ENCODE data around the gene SERPINB5.

Gene SERPINB5

DNA sequence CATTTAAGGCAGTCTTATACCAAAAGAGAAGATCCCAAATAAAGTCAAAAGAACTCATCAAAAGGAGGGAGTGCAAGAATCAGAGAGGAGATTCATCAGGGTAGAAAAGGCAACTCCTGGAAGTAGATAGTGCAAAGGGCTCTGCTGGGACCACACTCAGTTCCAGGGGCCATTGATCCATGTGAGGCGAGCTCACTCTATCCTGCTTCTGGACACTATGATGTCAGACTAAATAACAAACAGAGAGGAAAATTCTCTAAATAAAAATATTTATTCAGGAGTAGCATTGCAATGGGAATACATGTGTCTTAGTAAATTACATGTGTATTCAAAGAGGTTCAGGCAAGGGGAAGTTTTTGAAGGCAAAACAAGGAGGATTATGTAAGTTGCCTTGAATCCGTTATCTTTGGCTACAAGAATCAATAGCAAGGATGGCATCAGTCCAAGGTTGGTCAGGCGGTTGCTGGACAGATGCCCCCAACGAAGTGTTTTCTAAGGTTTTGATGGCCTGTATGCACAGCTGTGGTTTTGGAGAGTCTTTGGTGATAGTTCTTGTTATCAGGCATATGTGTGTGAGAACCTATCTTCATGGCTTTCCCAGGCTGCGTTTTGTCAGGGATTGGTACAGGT, 52.2 kb downstream of the SERPINB5 start:
- DNase-seq: no peak

DNA sequence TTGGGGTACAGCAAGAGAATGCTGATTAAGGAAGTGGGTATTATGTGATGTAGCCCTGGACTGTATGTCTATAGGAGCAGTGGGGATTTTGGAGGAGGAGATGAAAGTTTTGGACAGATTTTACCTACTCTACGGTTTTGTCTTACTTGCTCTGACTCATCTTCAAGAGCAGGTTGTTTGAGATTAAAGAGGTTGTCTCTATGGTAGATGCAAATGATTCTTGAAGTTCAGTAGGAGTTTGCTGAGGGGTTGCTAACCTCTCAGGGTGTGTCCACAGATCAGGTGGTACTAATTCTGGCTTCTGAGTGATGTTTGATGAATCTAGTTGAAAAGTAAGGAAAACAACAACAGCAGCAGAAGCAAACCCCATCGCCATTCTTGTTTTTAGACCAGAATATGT, 55.7 kb downstream of the SERPINB5 start:
- DNase-seq: no peak

DNA sequence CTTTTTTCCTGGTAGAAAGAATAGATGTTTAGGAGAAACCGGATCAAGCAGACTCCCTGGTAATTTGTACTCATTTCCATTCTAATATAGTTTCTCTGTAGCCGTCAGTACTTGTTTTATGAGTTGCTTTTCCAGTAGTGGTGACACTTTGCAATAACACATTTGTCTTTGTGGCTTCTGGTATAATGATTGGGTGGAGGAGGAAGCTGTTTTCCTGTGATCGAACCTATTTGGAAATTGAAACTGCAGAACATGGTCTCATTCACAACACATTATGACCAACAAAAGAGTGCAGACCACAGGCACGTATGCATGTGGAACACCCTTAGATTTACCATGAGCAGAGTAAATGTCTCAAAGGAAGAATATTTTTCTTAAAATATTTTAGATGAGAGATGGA, 57.9 kb downstream of the SERPINB5 start:
- no peak for DNase-seq

- DNase-seq: no peak
Observed at GRCh38 chr18:63539904-63540510, 63.2 kb downstream of the SERPINB5 start.

- no peak for DNase-seq
Observed at GRCh38 chr18:63542069-63542468, 65.3 kb downstream of the SERPINB5 start, which contains the start of gene SERPINB12. Gene SERPINB12, plus strand, starts transcription at chr18:63542369. Its CDS starts 13,791 bp downstream, at chr18:63556160.

DNA sequence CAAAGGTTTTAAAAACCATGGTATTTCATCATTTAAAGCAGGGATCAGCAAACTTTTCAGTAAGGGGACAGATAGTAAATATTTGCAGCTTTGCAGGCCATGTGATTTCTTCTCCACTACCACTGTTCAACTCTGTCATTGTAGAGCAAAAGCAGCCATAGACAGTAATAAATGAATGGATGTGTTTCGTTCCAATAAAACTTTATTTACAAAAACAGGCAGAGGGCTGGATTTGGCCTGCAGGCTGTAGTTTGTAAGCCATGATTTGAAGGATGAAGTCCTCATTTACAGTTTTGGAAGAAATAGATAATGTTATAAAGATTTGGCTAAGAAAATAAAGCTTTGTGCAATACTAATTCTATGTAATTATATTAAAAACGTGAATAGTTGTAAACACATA, 67.3 kb downstream of the SERPINB5 start:
- no peak for DNase-seq

GRCh38 chr18:63545000-63545399, 68.2 kb downstream of the SERPINB5 start:
- no peak for DNase-seq

- DNase-seq: no peak
Observed at GRCh38 chr18:63550068-63550467, 73.3 kb downstream of the SERPINB5 start.

GRCh38 chr18:63551769-63552168, 75.0 kb downstream of the SERPINB5 start:
- no peak for DNase-seq

GRCh38 chr18:63552581-63552980, 75.8 kb downstream of the SERPINB5 start:
- no peak for DNase-seq

GRCh38 chr18:63553081-63553480, 76.3 kb downstream of the SERPINB5 start:
- DNase-seq: no peak

All from central memory CD4-positive, alpha-beta T cell (primary cell).